ENCODE results near the gene SLC16A7. TPM values are rescaled to one million over a fixed set of nuclear protein-coding genes. Genes with fewer than 3 reads are reported as not detected.

Gene SLC16A7
- total RNA-seq, 1 donor from 2014 or later = 1.8 TPM

GRCh38 chr12:59724011-59724695 is 128.3 kb downstream of the SLC16A7 start:
- H3K9ac ChIP-seq = no peak overlapping the region
- H3K27ac ChIP-seq = no peak overlapping the region
- no peaks in the 10 kb centered on the region for H3K79me2 ChIP-seq (ENCODE audit: low read depth)
- H3K4me2 ChIP-seq = no peak overlapping the region
- no peaks in the 10 kb centered on the region for H3K9me3 ChIP-seq (ENCODE audit: low read depth)
- Mint-ChIP-seq H3K36me3 (no peaks in the 10 kb centered on the region), H3K27ac (no peak overlapping the region), H3K9me3 (no peaks in the 10 kb centered on the region), H3K4me1 (peaks cover 2% of the 10 kb centered on the region), H3K27me3 (ENCODE audit: insufficient read depth, low read depth) (no peaks in the 10 kb centered on the region), H3K4me3 (no peak overlapping the region)
- DNase-seq (ENCODE audit: low spot score) = no peak
- no peaks in the 10 kb centered on the region for H3F3A ChIP-seq (ENCODE audit: low read depth)
- H3K36me3 ChIP-seq = no peaks in the 10 kb centered on the region
- no peaks in the 10 kb centered on the region for H4K20me1 ChIP-seq (ENCODE audit: low read depth)
- no peak overlapping the region for H3K4me3 ChIP-seq
- TF ChIP-seq EZH2phosphoT487 (IDR thresholded peaks at IDR 0.05) (no peak), EZH2 (IDR thresholded peaks at IDR 0.05) (no peak), CTCF (IDR thresholded peaks at IDR 0.05) (no peak)
- no peak overlapping the region for H2AFZ ChIP-seq (replicated peaks)
- H3K27me3 ChIP-seq = no peaks in the 10 kb centered on the region
- H3K4me1 ChIP-seq = no peaks in the 10 kb centered on the region

- Mint-ChIP-seq H3K27ac (no peak overlapping the region), H3K9me3 (no peaks in the 10 kb centered on the region), H3K4me1 (peaks cover 5% of the 10 kb centered on the region), H3K36me3 (no peaks in the 10 kb centered on the region), H3K4me3 (no peak overlapping the region), H3K27me3 (ENCODE audit: insufficient read depth, low read depth) (no peaks in the 10 kb centered on the region)
- no peaks in the 10 kb centered on the region for H3F3A ChIP-seq (ENCODE audit: low read depth)
- H3K4me3 ChIP-seq = no peak overlapping the region
- no peak overlapping the region for H3K9ac ChIP-seq
- no peaks in the 10 kb centered on the region for H3K79me2 ChIP-seq (ENCODE audit: low read depth)
- no peak overlapping the region for H3K4me2 ChIP-seq
- no peaks in the 10 kb centered on the region for H3K36me3 ChIP-seq
- H3K27me3 ChIP-seq = no peaks in the 10 kb centered on the region
- no peak overlapping the region for H2AFZ ChIP-seq (replicated peaks)
- no peak for DNase-seq (ENCODE audit: low spot score)
- H3K4me1 ChIP-seq = no peaks in the 10 kb centered on the region
- H3K27ac ChIP-seq = no peak overlapping the region
- TF ChIP-seq EZH2 (IDR thresholded peaks at IDR 0.05) (no peak), EZH2phosphoT487 (IDR thresholded peaks at IDR 0.05) (no peak), CTCF (IDR thresholded peaks at IDR 0.05) (no peak)
- H3K9me3 ChIP-seq (ENCODE audit: low read depth) = no peaks in the 10 kb centered on the region
- no peaks in the 10 kb centered on the region for H4K20me1 ChIP-seq (ENCODE audit: low read depth)
These were observed 137.4 kb downstream of the SLC16A7 start for GRCh38 chr12:59733200-59733599.

DNA sequence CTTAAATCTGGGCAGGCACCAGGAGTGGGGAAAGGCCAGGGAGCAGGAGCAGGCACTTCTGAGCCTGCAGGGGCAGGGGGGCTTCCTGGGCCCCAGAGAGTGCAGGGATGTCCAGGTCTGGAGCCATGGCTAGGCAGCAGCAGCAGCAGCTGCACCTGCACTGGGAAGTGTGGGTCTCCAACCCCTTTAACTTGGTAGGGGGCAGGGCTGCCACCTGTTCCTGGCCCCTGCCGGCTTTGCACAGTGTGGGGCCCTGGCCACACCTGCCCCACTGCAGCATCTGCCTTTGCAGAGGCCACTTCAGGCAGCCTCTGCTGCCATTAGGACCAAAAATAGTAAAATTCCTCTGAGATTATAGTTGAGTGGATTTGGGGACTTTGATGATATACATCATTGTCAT is 138.5 kb downstream of the SLC16A7 start:
- Mint-ChIP-seq H3K36me3 (no peaks in the 10 kb centered on the region), H3K27me3 (ENCODE audit: insufficient read depth, low read depth) (no peaks in the 10 kb centered on the region), H3K4me1 (peaks cover 5% of the 10 kb centered on the region), H3K9me3 (no peaks in the 10 kb centered on the region), H3K4me3 (no peak overlapping the region), H3K27ac (no peak overlapping the region)
- no peak for DNase-seq (ENCODE audit: low spot score)
- no peak for TF ChIP-seq EZH2phosphoT487 (IDR thresholded peaks at IDR 0.05)
- TF ChIP-seq EZH2 (IDR thresholded peaks at IDR 0.05) = no peak
- no peak for TF ChIP-seq CTCF (IDR thresholded peaks at IDR 0.05)
- Histone ChIP-seq H3K4me2 (no peak overlapping the region), H3F3A (ENCODE audit: low read depth) (no peaks in the 10 kb centered on the region), H3K27me3 (no peaks in the 10 kb centered on the region), H3K27ac (no peak overlapping the region), H3K4me1 (no peaks in the 10 kb centered on the region), H4K20me1 (ENCODE audit: low read depth) (no peaks in the 10 kb centered on the region), H3K4me3 (no peak overlapping the region), H3K9me3 (ENCODE audit: low read depth) (no peaks in the 10 kb centered on the region), H3K79me2 (ENCODE audit: low read depth) (no peaks in the 10 kb centered on the region), H2AFZ (replicated peaks) (no peak overlapping the region), H3K9ac (no peak overlapping the region), H3K36me3 (no peaks in the 10 kb centered on the region)
